RWPE1 (cell line): ENCODE measurements around the gene ARSK.

ENCODE experiments used
- CTCF ChIA-PET: fragments of 350-600 bp; sonication (Branson Sonifier 250); formaldehyde crosslinking; extraction: SDS; loops from one replicate; lab custom pipeline; 2021; lab: Yijun Ruan, JAX
- POLR2A ChIA-PET: fragments of 400-600 bp; formaldehyde crosslinking; extraction: SDS; loops from one replicate; lab custom pipeline; 2020; ENCODE audit warnings: antibody characterized with exemption; ENCODE audit not compliant: low non-redundant PET; lab: Yijun Ruan, JAX
- DNase-seq: peaks from one replicate; pipeline ENCODE4 v3.0.0; 2012; ENCODE audit warnings: low spot score
- H3K27ac ChIP-seq: fragments of 450-650 bp; 2 replicates; pipeline ENCODE4 v1.5.1; 2017
- TF ChIP-seq, protein P1 (sequence below): fragments of 450-650 bp; conservative IDR thresholded peaks from 2 replicates; pipeline ENCODE4 v1.5.1; 2017; ENCODE audit warnings: low read depth, mild to moderate bottlenecking

Gene ARSK

DNA sequence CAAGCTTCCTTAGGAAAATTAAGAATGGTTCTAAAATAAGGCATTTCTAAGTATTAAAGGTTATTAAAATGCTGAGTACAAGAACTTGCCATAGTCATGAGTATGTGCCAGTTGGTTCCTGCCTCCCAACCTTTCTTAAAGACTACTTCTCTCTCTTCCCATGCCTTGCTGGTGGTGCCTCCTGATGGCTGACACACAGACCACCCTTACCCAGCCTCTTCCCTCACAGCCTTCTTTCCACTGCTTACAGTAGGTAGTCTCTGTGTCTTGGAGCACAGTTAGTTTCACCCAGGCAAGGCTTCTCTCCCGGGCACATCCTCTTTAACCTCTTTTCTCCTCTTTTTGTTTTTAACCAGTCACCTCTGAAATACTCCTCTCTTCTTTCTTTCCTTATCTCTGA is 44.4 kb downstream of the ARSK start:
- CTCF ChIA-PET, result no interaction called here
- DNase-seq, result no peak
- no peak overlapping the region for H3K27ac ChIP-seq
- POLR2A ChIA-PET, result no interaction called here
- TF ChIP-seq, protein P1, sequence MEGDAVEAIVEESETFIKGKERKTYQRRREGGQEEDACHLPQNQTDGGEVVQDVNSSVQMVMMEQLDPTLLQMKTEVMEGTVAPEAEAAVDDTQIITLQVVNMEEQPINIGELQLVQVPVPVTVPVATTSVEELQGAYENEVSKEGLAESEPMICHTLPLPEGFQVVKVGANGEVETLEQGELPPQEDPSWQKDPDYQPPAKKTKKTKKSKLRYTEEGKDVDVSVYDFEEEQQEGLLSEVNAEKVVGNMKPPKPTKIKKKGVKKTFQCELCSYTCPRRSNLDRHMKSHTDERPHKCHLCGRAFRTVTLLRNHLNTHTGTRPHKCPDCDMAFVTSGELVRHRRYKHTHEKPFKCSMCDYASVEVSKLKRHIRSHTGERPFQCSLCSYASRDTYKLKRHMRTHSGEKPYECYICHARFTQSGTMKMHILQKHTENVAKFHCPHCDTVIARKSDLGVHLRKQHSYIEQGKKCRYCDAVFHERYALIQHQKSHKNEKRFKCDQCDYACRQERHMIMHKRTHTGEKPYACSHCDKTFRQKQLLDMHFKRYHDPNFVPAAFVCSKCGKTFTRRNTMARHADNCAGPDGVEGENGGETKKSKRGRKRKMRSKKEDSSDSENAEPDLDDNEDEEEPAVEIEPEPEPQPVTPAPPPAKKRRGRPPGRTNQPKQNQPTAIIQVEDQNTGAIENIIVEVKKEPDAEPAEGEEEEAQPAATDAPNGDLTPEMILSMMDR, result no peak

DNA sequence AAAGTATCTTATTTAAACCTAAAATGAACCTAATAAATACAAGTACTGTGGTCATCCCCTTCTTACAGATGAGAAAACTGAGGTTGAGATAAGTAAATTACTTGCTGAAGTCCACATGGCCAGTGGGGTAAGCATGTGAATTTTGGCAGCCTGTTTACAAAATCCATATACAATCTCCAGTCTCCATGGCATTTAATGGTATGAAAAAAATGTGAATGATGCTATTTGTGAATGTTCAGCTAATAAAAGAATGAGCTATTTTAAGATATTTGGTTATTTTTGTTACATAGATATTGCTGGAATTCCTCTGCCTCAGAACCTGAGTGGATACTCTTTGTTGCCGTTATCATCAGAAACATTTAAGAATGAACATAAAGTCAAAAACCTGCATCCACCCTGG is 45.7 kb downstream of the ARSK start:
- H3K27ac ChIP-seq, result no peak overlapping the region
- DNase-seq, result no peak
- TF ChIP-seq, protein P1, result no peak
- ChIA-PET POLR2A (no interaction called here), CTCF (no interaction called here)

DNA sequence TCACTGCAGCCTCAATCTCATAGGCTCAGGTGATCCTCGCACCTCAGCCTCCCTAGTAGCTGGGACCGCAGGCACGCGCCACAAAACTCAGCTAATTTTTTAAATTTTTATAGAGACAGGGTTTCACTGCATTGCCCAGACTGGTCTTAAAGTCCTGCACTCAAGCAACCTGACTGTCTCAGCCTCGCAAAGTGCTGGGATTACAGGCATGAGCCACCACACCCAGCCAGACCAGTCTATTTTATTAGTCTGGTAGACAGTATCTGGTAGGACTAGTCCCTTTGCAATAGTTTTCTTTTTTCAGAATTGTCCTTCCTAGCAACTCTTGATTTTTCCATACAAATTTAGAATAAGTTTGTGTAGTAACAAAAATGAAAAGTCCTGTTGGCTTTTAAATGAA is 50.9 kb downstream of the ARSK start:
- no peak overlapping the region for H3K27ac ChIP-seq
- TF ChIP-seq, protein P1, result no peak
- ChIA-PET POLR2A (no interaction called here), CTCF (no interaction called here)
- DNase-seq, result no peak

DNA sequence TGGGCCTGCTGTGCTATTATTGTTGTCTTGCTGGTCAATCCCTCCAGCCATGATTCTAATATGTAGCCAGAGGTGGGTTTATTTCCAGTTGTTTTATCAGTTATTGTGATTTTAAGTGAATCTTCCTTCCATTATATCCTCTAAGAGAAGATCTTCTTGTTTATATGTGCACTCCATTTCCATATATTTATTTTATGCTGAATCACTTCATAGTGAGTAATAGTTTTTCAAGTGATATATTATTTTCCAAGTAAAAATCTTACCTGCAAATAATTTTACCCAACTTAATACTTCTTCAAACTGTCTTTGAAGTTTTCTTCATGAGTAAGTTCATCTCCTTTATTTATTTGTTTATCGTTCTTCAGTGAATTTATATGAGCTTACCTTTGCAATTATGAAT is 51.5 kb downstream of the ARSK start:
- POLR2A ChIA-PET, result no interaction called here
- no peak overlapping the region for H3K27ac ChIP-seq
- DNase-seq, result no peak
- CTCF ChIA-PET, result no interaction called here
- TF ChIP-seq, protein P1, result no peak

DNA sequence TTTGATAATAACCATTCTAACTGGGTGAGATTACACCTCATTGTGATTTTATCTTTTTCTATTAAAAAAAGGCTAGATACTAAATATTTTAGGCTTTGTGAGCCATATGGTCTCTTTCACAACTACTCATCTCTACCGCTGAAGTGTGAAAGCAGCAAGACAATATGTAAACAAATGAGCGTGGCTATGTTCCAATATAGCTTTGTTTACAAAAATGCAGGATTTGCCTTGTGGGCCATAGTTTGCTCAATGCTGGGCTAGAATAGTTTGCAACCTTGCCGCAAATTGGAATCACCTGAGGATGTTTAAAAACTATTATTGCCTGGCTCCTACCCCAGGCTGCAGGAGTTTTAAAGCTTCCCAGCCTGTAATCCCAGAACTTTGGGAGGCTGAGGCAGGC is 54.8 kb downstream of the ARSK start:
- DNase-seq, result no peak
- TF ChIP-seq, protein P1, result no peak
- ChIA-PET POLR2A (no interaction called here), CTCF (interaction anchor here (1.2 kb wide), 1 partner anchor 53 kb away, joined by 3 read pairs; no protein-coding TSS in a partner anchor)
- H3K27ac ChIP-seq, result no peak overlapping the region

DNA sequence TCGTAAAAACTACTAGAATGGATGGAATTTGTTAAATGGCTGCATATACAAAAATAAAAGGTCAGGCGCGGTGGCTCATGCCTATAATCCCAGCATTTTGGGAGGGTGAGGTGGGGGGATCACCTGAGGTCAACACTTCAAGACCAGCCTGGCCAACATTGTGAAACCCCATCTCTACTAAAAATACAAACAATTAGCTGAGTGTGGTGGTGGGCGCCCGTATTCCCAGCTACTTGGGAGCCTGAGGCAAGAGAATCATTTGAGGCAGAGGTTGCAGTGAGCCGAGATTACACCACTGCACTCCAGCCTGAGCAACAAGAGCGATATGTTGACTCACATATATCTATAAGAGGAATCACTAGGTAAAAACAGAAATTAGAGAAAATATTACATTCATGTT is 55.6 kb downstream of the ARSK start:
- DNase-seq, result no peak
- CTCF ChIA-PET, result interaction anchor here (1.2 kb wide), 1 partner anchor 54 kb away, joined by 3 read pairs; no protein-coding TSS in a partner anchor
- TF ChIP-seq, protein P1, result no peak
- no peak overlapping the region for H3K27ac ChIP-seq
- POLR2A ChIA-PET, result no interaction called here

DNA sequence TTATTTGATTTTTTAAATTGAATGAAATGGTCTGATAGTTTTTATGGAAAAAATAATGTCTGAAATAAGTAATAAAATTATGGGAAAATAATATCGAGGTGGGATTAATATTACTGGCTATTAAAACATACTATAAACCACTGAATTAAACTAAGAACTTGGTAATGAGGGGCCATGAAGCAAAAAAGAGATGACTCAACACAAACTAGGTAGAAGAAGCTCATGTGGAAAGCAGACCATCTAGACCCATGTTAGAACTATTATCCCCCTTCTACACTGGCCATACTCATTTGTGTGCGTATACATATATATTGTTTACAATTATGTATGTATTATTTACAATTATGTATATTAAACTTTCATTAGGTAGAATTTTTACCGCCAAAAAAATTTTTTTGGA is 56.5 kb downstream of the ARSK start:
- H3K27ac ChIP-seq, result no peak overlapping the region
- TF ChIP-seq, protein P1, result no peak
- ChIA-PET CTCF (interaction anchor here (0.6 kb wide), 1 partner anchor 34 kb away, joined by 5 read pairs; no protein-coding TSS in a partner anchor), POLR2A (no interaction called here)
- no peak for DNase-seq
